NB4 (cell line): ENCODE measurements around the gene GP1BB.

Source experiments
- POLR2A ChIP-seq: IDR thresholded peaks from 2 replicates; pipeline ENCODE4 v1.6.1; 2011; ENCODE audit warnings: mild to moderate bottlenecking; ENCODE audit not compliant: insufficient read length; ENCODE audit errors: extremely low read depth
- TF ChIP-seq, protein P1 (sequence below): IDR thresholded peaks from one replicate; pipeline ENCODE4 v1.5.1; 2012; ENCODE audit warnings: low read depth, low read length
- TF ChIP-seq, protein P2 (sequence below): IDR thresholded peaks from 2 replicates; pipeline ENCODE4 v1.6.1; 2011; ENCODE audit warnings: low read depth, low read length

DNA sequence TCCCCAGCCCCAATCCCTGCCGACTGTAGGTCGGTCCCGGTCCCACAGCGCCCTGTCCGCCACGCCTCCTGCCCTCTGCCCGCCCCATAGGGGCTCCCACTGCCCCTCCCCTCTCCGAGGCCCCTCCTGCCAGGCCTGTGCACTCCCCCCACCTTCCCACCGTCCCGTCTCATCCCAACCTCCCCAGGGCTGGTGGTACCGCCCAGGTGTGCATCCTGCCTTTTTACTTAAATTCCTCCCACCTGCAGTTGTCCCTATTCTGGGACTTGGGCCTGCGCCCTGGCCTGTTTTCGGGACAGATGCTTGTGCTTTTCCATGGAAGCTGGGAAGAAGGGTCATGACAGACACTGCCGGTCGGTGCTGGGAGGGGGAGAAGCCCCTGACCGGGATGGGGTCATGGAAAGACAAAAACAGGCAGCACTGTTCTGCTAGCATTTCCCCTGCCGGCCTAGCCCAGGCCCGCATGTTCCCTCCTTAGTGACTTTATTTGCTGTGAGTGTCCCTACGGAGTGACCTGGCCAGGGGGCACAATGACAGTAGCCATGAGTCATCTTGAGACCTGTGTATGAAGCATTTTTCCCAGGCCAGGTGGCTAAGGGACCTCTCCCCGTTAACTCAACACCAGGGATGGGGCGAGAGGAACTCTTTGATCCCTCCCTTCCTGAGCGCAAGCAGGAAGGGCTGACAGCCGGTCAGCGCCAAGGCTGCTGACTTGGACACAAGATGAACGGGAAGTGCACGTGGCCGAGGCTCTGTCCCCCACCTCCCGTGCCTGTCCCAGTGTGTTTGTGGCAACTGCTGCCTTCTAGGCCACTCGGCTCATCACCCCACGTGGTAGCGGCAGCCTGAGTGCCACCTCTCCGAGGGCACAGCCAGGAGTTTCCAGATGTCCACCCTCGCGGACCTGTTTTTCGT lies 44.3 kb downstream of the GP1BB start:
- TF ChIP-seq, protein P1, sequence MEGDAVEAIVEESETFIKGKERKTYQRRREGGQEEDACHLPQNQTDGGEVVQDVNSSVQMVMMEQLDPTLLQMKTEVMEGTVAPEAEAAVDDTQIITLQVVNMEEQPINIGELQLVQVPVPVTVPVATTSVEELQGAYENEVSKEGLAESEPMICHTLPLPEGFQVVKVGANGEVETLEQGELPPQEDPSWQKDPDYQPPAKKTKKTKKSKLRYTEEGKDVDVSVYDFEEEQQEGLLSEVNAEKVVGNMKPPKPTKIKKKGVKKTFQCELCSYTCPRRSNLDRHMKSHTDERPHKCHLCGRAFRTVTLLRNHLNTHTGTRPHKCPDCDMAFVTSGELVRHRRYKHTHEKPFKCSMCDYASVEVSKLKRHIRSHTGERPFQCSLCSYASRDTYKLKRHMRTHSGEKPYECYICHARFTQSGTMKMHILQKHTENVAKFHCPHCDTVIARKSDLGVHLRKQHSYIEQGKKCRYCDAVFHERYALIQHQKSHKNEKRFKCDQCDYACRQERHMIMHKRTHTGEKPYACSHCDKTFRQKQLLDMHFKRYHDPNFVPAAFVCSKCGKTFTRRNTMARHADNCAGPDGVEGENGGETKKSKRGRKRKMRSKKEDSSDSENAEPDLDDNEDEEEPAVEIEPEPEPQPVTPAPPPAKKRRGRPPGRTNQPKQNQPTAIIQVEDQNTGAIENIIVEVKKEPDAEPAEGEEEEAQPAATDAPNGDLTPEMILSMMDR: no peak
- TF ChIP-seq POLR2A: no peak
- TF ChIP-seq, protein P2, sequence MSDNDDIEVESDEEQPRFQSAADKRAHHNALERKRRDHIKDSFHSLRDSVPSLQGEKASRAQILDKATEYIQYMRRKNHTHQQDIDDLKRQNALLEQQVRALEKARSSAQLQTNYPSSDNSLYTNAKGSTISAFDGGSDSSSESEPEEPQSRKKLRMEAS: no peak
